ENCODE measurements around the gene CCDC138. TPM values are rescaled to one million over a fixed set of nuclear protein-coding genes. Genes with fewer than 3 reads are reported as not detected.

The CCDC138 gene
- total RNA-seq, 1 experiment from 2014 or later: 11.3 TPM

GRCh38 chr2:108898315-108899082 is 111.9 kb downstream of the CCDC138 start:
- TF ChIP-seq CTCF (IDR thresholded peaks at IDR 0.05; ENCODE audit: unreplicated experiment): no peak
- no peak overlapping the region for H3K27ac Mint-ChIP-seq (ENCODE audit: unreplicated experiment)
- no peak for DNase-seq
- H3K36me3 Mint-ChIP-seq (ENCODE audit: insufficient read depth, unreplicated experiment): no peaks in the 10 kb centered on the region
- BruUV-seq (replicated peaks): no TSS peak
- H3K4me1 Mint-ChIP-seq (ENCODE audit: low read depth, unreplicated experiment): no peaks in the 10 kb centered on the region
- no peak overlapping the region for H3K4me3 Mint-ChIP-seq (ENCODE audit: low read depth, unreplicated experiment)
- CTCF ChIA-PET: no interaction called here
- intact Hi-C loops (cut with micrococcal nuclease; ENCODE audit: unreplicated experiment): no loop called here
- no peaks in the 10 kb centered on the region for H3K9me3 Mint-ChIP-seq (ENCODE audit: low read depth, unreplicated experiment)
- H3K27me3 Mint-ChIP-seq (ENCODE audit: unreplicated experiment): no peaks in the 10 kb centered on the region

- intact Hi-C loops (cut with micrococcal nuclease; ENCODE audit: unreplicated experiment): no loop called here
- H3K4me3 Mint-ChIP-seq (ENCODE audit: low read depth, unreplicated experiment): no peak overlapping the region
- BruUV-seq (replicated peaks): no TSS peak
- no peak for DNase-seq
- CTCF ChIA-PET: no interaction called here
- TF ChIP-seq CTCF (IDR thresholded peaks at IDR 0.05; ENCODE audit: unreplicated experiment): no peak
- H3K27me3 Mint-ChIP-seq (ENCODE audit: unreplicated experiment): no peaks in the 10 kb centered on the region
- H3K36me3 Mint-ChIP-seq (ENCODE audit: insufficient read depth, unreplicated experiment): no peaks in the 10 kb centered on the region
- no peaks in the 10 kb centered on the region for H3K9me3 Mint-ChIP-seq (ENCODE audit: low read depth, unreplicated experiment)
- no peaks in the 10 kb centered on the region for H3K4me1 Mint-ChIP-seq (ENCODE audit: low read depth, unreplicated experiment)
- no peak overlapping the region for H3K27ac Mint-ChIP-seq (ENCODE audit: unreplicated experiment)
Measured at GRCh38 chr2:108904680-108905079, 118.1 kb downstream of the CCDC138 start.

GRCh38 chr2:108905176-108905575 is 118.6 kb downstream of the CCDC138 start:
- no peaks in the 10 kb centered on the region for H3K36me3 Mint-ChIP-seq (ENCODE audit: insufficient read depth, unreplicated experiment)
- H3K27me3 Mint-ChIP-seq (ENCODE audit: unreplicated experiment): no peaks in the 10 kb centered on the region
- no peak overlapping the region for H3K27ac Mint-ChIP-seq (ENCODE audit: unreplicated experiment)
- TF ChIP-seq CTCF (IDR thresholded peaks at IDR 0.05; ENCODE audit: unreplicated experiment): no peak
- no TSS peak for BruUV-seq (replicated peaks)
- no peak for DNase-seq
- CTCF ChIA-PET: no interaction called here
- no peak overlapping the region for H3K4me3 Mint-ChIP-seq (ENCODE audit: low read depth, unreplicated experiment)
- no peaks in the 10 kb centered on the region for H3K4me1 Mint-ChIP-seq (ENCODE audit: low read depth, unreplicated experiment)
- no peaks in the 10 kb centered on the region for H3K9me3 Mint-ChIP-seq (ENCODE audit: low read depth, unreplicated experiment)
- intact Hi-C loops (cut with micrococcal nuclease; ENCODE audit: unreplicated experiment): no loop called here

- CTCF ChIA-PET: no interaction called here
- DNase-seq: no peak
- no peak overlapping the region for H3K27ac Mint-ChIP-seq (ENCODE audit: unreplicated experiment)
- BruUV-seq (replicated peaks): no TSS peak
- H3K9me3 Mint-ChIP-seq (ENCODE audit: low read depth, unreplicated experiment): no peaks in the 10 kb centered on the region
- H3K4me1 Mint-ChIP-seq (ENCODE audit: low read depth, unreplicated experiment): no peaks in the 10 kb centered on the region
- no peak for TF ChIP-seq CTCF (IDR thresholded peaks at IDR 0.05; ENCODE audit: unreplicated experiment)
- no peaks in the 10 kb centered on the region for H3K36me3 Mint-ChIP-seq (ENCODE audit: insufficient read depth, unreplicated experiment)
- no peak overlapping the region for H3K4me3 Mint-ChIP-seq (ENCODE audit: low read depth, unreplicated experiment)
- peaks cover 2% of the 10 kb centered on the region for H3K27me3 Mint-ChIP-seq (ENCODE audit: unreplicated experiment)
- intact Hi-C loops (cut with micrococcal nuclease; ENCODE audit: unreplicated experiment): no loop called here
Measured at GRCh38 chr2:108905906-108906305, 119.3 kb downstream of the CCDC138 start.

Data from Calu3 (cell line).